Neutrophil (primary cell): ENCODE results near the gene RER1.

Source experiments
- H3K27ac ChIP-seq: fragments of 200-600 bp; sonication (generic); 2 replicates; pipeline ENCODE4 v1.5.1; 2016; ENCODE audit warnings: mild to moderate bottlenecking, moderate library complexity
- H3K27me3 ChIP-seq: fragments of 200-600 bp; sonication (generic); 2 replicates; pipeline ENCODE4 v1.6.0; 2016; ENCODE audit warnings: mild to moderate bottlenecking
- H3K36me3 ChIP-seq: fragments of 200-600 bp; sonication (generic); 2 replicates; pipeline ENCODE4 v1.5.1; 2017
- H3K4me1 ChIP-seq, 2 experiments: fragments of 200-600 bp in 1 of 2; sonication (generic) in 1 of 2; 1 replicate in 1 of 2; 2 replicates in 1 of 2; pipeline versions ENCODE4 v1.5.1 to v1.6.1; 2013 to 2016; ENCODE audit warnings: low read depth in 1 of 2, low read length in 1 of 2, mild to moderate bottlenecking in 1 of 2, moderate library complexity in 1 of 2; ENCODE audit not compliant: control insufficient read depth in 1 of 2, insufficient read depth in 1 of 2
- H3K4me3 ChIP-seq, 2 experiments: fragments of 200-600 bp in 1 of 2; sonication (generic) in 1 of 2; 1 replicate in 1 of 2; 2 replicates in 1 of 2; pipeline ENCODE4 v1.5.1; 2013 to 2016; ENCODE audit warnings: low read depth in 1 of 2, low read length in 1 of 2, mild to moderate bottlenecking in 1 of 2, moderate library complexity in 1 of 2
- H3K9me3 ChIP-seq: fragments of 200-600 bp; sonication (generic); 2 replicates; pipeline ENCODE4 v1.5.1; 2016
- TF ChIP-seq, protein P1 (sequence below): fragments of 200-600 bp; sonication (generic); IDR thresholded peaks from 2 replicates; pipeline ENCODE4 v1.5.1; 2016; ENCODE audit warnings: antibody characterized with exemption

RER1 gene

DNA sequence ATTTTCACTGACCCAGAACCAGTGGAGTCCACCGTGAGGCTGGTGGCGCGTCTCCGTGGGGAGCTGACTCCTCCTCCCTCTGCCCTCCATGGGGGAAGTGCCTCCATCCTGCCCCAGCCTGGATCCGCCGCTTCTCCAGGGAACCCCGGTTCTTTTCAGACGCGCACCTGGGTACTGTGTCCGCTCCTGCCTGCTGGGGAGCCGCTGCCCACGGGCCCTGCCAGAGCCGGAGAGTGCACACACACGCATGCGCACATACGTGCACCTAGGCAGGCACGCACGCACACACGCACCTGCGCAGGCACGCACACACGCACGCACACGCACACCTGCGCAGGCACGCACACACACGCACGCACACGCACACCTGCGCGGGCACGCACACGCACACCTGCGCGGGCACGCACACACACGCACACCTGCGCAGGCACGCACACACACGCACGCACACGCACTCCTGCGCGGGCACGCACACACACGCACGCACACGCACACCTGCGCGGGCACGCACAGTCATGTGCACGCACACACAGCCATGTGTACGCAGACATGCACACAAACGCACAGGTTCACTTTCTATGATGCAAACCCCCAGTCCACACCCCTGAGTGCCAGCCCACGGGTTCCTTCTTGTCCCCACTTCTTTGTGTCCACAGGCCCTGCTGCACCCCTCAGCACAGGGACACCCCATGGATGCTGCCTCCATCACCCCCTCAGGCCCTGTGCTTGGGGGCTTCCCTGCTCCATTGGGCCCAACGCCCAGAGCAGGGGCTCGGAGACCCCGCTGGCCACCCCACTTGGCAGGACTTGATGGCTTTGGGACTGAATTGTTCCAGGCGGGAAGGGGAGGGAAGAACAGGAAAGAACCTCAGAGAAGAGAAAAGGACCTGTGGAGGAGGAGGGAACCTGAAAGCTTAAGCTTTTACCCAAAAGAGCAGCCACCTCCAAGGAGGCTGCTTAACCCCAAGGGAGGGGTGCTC, 43.0 kb upstream of the RER1 start:
- H3K4me1 ChIP-seq = no peaks in the 10 kb centered on the region
- no peaks in the 10 kb centered on the region for H3K27me3 ChIP-seq
- H3K4me3 ChIP-seq = no peak overlapping the region
- H3K9me3 ChIP-seq = no peaks in the 10 kb centered on the region
- H3K36me3 ChIP-seq = no peaks in the 10 kb centered on the region
- TF ChIP-seq, protein P1, sequence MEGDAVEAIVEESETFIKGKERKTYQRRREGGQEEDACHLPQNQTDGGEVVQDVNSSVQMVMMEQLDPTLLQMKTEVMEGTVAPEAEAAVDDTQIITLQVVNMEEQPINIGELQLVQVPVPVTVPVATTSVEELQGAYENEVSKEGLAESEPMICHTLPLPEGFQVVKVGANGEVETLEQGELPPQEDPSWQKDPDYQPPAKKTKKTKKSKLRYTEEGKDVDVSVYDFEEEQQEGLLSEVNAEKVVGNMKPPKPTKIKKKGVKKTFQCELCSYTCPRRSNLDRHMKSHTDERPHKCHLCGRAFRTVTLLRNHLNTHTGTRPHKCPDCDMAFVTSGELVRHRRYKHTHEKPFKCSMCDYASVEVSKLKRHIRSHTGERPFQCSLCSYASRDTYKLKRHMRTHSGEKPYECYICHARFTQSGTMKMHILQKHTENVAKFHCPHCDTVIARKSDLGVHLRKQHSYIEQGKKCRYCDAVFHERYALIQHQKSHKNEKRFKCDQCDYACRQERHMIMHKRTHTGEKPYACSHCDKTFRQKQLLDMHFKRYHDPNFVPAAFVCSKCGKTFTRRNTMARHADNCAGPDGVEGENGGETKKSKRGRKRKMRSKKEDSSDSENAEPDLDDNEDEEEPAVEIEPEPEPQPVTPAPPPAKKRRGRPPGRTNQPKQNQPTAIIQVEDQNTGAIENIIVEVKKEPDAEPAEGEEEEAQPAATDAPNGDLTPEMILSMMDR = no peak
- no peak overlapping the region for H3K27ac ChIP-seq

DNA sequence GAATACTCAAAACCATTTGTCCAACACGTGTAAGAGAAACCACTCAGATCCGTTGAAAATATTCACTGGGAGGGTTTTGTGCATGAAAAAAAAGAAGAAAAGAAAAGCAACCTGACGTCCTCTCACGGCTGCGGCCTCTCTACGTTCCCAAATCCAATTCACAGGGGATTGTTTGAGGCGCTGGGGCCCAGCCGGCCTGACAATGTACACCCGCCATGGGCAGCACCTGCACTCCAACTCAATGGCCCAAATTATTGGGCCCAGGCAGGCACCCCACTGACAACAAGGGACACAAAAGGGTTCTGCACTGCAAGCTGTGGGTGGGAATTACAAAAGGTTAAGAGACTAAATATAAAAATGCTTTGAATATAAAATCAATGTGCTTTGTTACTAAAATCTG, 41.8 kb upstream of the RER1 start:
- TF ChIP-seq, protein P1 = no peak
- Histone ChIP-seq H3K27me3 (no peaks in the 10 kb centered on the region), H3K4me1 (no peaks in the 10 kb centered on the region), H3K4me3 (no peak overlapping the region), H3K9me3 (no peaks in the 10 kb centered on the region), H3K27ac (no peak overlapping the region), H3K36me3 (no peaks in the 10 kb centered on the region)

DNA sequence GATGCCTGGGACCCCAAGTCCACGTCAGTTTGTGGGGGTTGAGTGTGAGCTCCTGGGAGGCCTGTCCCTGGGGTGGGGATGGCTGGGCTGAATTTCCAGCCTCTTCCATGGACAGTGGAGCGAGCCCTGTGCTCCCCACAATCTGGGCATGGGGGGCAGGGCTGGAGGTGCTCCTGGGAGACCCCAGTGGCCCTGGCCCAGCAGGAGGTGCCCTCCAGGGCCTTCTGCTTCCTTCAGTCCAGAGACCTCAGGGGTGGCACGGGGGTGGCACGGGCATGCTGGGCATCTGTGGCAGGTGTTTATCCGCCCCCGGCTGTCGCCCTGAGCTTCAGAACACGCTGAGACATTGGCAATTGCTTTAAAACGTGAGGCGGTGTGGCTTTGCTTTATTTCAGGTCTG, 41.1 kb upstream of the RER1 start:
- Histone ChIP-seq H3K36me3 (no peaks in the 10 kb centered on the region), H3K9me3 (no peaks in the 10 kb centered on the region), H3K27ac (no peak overlapping the region), H3K27me3 (no peaks in the 10 kb centered on the region), H3K4me3 (no peak overlapping the region), H3K4me1 (no peaks in the 10 kb centered on the region)
- TF ChIP-seq, protein P1 = no peak

DNA sequence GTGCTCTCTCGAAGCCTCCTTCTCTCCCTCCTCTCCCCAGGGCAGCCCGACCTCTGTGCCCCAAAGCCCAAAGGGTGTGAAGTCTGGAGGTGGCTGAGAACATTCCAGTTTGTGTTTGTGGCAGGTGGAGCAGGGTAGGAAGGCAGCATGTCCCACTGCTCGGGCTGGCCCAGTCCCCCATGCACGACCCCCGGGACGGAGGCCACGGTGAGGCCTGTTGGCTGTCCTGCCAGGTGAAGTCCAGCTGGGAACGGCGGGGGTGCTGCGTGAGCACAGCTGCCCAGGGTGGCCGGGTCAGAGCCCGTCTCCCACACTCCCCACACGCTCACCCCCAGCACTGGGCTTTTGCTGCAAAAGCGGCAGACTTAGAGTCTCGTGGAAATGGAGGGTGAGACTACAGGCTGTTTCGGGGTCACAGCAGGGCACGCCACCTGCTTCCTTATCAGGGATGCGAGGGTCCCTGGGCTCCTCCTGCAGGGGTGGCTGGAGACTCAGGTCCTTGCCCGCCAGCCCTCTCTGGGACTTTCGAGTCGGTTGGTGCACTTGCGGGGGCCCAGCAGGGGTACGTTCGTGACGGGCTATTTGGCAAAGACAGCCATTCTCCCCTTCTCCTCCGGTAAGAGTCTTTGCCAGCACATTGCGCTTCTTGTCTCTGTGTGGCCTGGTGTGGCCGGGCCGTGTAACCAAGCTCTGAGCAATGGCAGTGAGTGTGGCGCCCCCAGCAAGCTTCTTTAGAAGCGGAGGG, 40.6 kb upstream of the RER1 start:
- TF ChIP-seq, protein P1 = no peak
- no peak overlapping the region for H3K27ac ChIP-seq
- H3K4me3 ChIP-seq = no peak overlapping the region
- H3K27me3 ChIP-seq = no peaks in the 10 kb centered on the region
- H3K36me3 ChIP-seq = no peaks in the 10 kb centered on the region
- no peaks in the 10 kb centered on the region for H3K4me1 ChIP-seq
- H3K9me3 ChIP-seq = no peaks in the 10 kb centered on the region

DNA sequence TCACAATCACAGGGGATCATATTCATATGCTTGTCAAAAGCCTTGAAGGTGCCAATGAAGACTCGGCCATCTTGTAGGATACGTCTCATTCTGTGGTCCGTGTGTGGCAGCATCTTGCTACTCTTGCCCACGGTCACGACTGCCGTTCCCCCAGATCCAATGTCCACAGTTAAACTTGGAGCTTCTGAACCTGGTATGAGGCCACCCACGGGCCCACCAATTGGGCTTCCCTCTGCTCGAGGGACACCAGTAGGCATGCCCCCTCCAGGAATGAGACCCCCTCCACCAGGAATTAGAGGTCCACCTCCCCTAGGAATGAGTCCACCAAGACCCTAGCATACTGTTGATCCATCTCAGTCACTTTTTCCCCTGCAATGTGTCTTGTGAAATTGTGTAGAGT, 39.9 kb upstream of the RER1 start:
- TF ChIP-seq, protein P1 = no peak
- H3K27me3 ChIP-seq = no peaks in the 10 kb centered on the region
- H3K4me1 ChIP-seq = no peaks in the 10 kb centered on the region
- no peaks in the 10 kb centered on the region for H3K9me3 ChIP-seq
- no peaks in the 10 kb centered on the region for H3K36me3 ChIP-seq
- H3K27ac ChIP-seq = no peak overlapping the region
- no peak overlapping the region for H3K4me3 ChIP-seq
